HG02623 (cell line): ENCODE results near the gene SMARCE1.
A peak's percentile ranks its signal among the peaks of the same experiment; 100 is the strongest.

Source experiments
- ATAC-seq: cut with Tn5 transposase; IDR thresholded peaks from one replicate; pipeline ENCODE4 v1.9.1; 2021; ENCODE audit warnings: moderate library complexity; ENCODE audit not compliant: unreplicated experiment

Gene SMARCE1

GRCh38 chr17:40647624-40648383 lies at the start of gene SMARCE1:
TSS of gene SMARCE1 (minus strand) at chr17:40647818. CDS start at chr17:40645802, 2,016 bp downstream.
- peak; percentile 54 for ATAC-seq

GRCh38 chr17:40697297-40697696 lies 49.7 kb upstream of the SMARCE1 start:
- ATAC-seq: no peak

GRCh38 chr17:40696651-40697072 lies 49.0 kb upstream of the SMARCE1 start:
- ATAC-seq: no peak

GRCh38 chr17:40695874-40696472 lies 48.4 kb upstream of the SMARCE1 start:
- no peak for ATAC-seq

GRCh38 chr17:40694584-40694983 lies 47.0 kb upstream of the SMARCE1 start:
- no peak for ATAC-seq

- ATAC-seq: no peak
Observed at GRCh38 chr17:40687106-40687505, 39.5 kb upstream of the SMARCE1 start.

GRCh38 chr17:40686192-40686591 lies 38.6 kb upstream of the SMARCE1 start:
- ATAC-seq: no peak

GRCh38 chr17:40680998-40681397 lies 33.4 kb upstream of the SMARCE1 start:
- ATAC-seq: no peak

GRCh38 chr17:40679523-40679907 lies 31.9 kb upstream of the SMARCE1 start:
- ATAC-seq: no peak

- ATAC-seq: no peak
Observed at GRCh38 chr17:40678902-40679522, 31.4 kb upstream of the SMARCE1 start.

GRCh38 chr17:40675905-40676304 lies 28.3 kb upstream of the SMARCE1 start:
- ATAC-seq: no peak

GRCh38 chr17:40672654-40673053 lies 25.0 kb upstream of the SMARCE1 start:
- ATAC-seq: no peak

- no peak for ATAC-seq
Observed at GRCh38 chr17:40671282-40671681, 23.7 kb upstream of the SMARCE1 start.

GRCh38 chr17:40666331-40666730 lies 18.7 kb upstream of the SMARCE1 start:
- ATAC-seq: no peak

GRCh38 chr17:40664582-40665333 lies 17.1 kb upstream of the SMARCE1 start, which contains the start of gene KRT222:
TSS of gene KRT222 (minus strand) at chr17:40665177. CDS start at chr17:40665099, 78 bp downstream.
- ATAC-seq: no peak

GRCh38 chr17:40663252-40663651 lies 15.6 kb upstream of the SMARCE1 start:
- ATAC-seq: no peak

GRCh38 chr17:40659911-40660310 lies 12.3 kb upstream of the SMARCE1 start:
- ATAC-seq: no peak

- no peak for ATAC-seq
Observed at GRCh38 chr17:40658396-40658795, 10.8 kb upstream of the SMARCE1 start.

GRCh38 chr17:40651939-40652338 lies 4.3 kb upstream of the SMARCE1 start:
- no peak for ATAC-seq

GRCh38 chr17:40648384-40648968 lies 858 bp upstream of the SMARCE1 start:
- ATAC-seq: peak; percentile 22
